AG04449 (cell line): ENCODE results near the gene SPATA9.

Experiments used
- CTCF ChIA-PET: fragments of 350-600 bp; formaldehyde crosslinking; extraction: SDS; loops from one replicate; lab custom pipeline; 2021; ENCODE audit warnings: antibody characterized with exemption; lab: Yijun Ruan, JAX
- POLR2A ChIA-PET: fragments of 400-600, 350-600 bp; formaldehyde crosslinking; extraction: SDS; loops from one replicate; lab custom pipeline; 2020; ENCODE audit warnings: antibody characterized with exemption, inconsistent platforms; lab: Yijun Ruan, JAX
- DNase-seq: peaks from one replicate; pipeline ENCODE4 v3.0.0-alpha.2; 2010; ENCODE audit warnings: low read depth, low spot score
- H3K4me3 ChIP-seq: 2 replicates; pipeline ENCODE4 v1.5.1; 2011; ENCODE audit warnings: low read depth, mild to moderate bottlenecking, control low read depth, low read length
- CTCF ChIP-seq: IDR thresholded peaks from one replicate; pipeline ENCODE4 v1.5.1; 2011; ENCODE audit warnings: mild to moderate bottlenecking, moderate library complexity, low read length, control low read depth, inconsistent platforms; ENCODE audit not compliant: insufficient read depth; ENCODE audit errors: missing control alignments

SPATA9 gene

GRCh38 chr5:95620030-95620869, 62.5 kb downstream of the SPATA9 start, which contains the start of gene GPR150:
TSS of gene GPR150 (plus strand) at chr5:95620087. CDS start at chr5:95620276, 189 bp downstream.
- DNase-seq, result no peak
- TF ChIP-seq CTCF, result no peak
- ChIA-PET CTCF (no interaction called here), POLR2A (no interaction called here)
- H3K4me3 ChIP-seq, result peak within 1 kb of the TSS; percentile 58

- no peak for DNase-seq
- TF ChIP-seq CTCF, result no peak
- ChIA-PET CTCF (no interaction called here), POLR2A (no interaction called here)
- peak overlapping the region; percentile 58 for H3K4me3 ChIP-seq
These were observed 63.2 kb downstream of the SPATA9 start for GRCh38 chr5:95619514-95620029.

GRCh38 chr5:95619096-95619495, 63.7 kb downstream of the SPATA9 start:
- ChIA-PET CTCF (no interaction called here), POLR2A (no interaction called here)
- H3K4me3 ChIP-seq, result no peak overlapping the region
- TF ChIP-seq CTCF, result no peak
- DNase-seq, result no peak

- H3K4me3 ChIP-seq, result no peak overlapping the region
- TF ChIP-seq CTCF, result no peak
- no peak for DNase-seq
- ChIA-PET POLR2A (no interaction called here), CTCF (no interaction called here)
These were observed 65.7 kb downstream of the SPATA9 start for GRCh38 chr5:95617057-95617456.

GRCh38 chr5:95615164-95615467, 67.7 kb downstream of the SPATA9 start:
- ChIA-PET POLR2A (no interaction called here), CTCF (no interaction called here)
- no peak for DNase-seq
- no peak for TF ChIP-seq CTCF
- no peak overlapping the region for H3K4me3 ChIP-seq

- POLR2A ChIA-PET, result no interaction called here
- no peak overlapping the region for H3K4me3 ChIP-seq
- CTCF ChIA-PET, result no interaction called here
- no peak for DNase-seq
- no peak for TF ChIP-seq CTCF
These were observed 69.3 kb downstream of the SPATA9 start for GRCh38 chr5:95613514-95613913.
